GM18507 (cell line): Measurements from ENCODE around the gene PRRG3.
A peak's percentile ranks its signal among the peaks of the same experiment; 100 is the strongest.

Experiments
- DNase-seq: peaks from one replicate; pipeline ENCODE4 v3.0.0; 2011; ENCODE audit warnings: low read depth; ENCODE audit not compliant: insufficient read length; ENCODE audit errors: extremely low spot score
- FAIRE-seq: peaks from 2 replicates; lab custom pipeline; 2011; peaks lifted over from hg19 to GRCh38; lab: Jason Lieb, UNC

PRRG3 gene

GRCh38 chrX:151737494-151737893 is 42.2 kb downstream of the PRRG3 start:
- no peak for FAIRE-seq
- DNase-seq, result no peak

GRCh38 chrX:151738751-151739150 is 43.5 kb downstream of the PRRG3 start:
- no peak for DNase-seq
- no peak for FAIRE-seq

GRCh38 chrX:151741606-151742005 is 46.3 kb downstream of the PRRG3 start:
- DNase-seq (no peak), FAIRE-seq (no peak)

- FAIRE-seq, result no peak
- DNase-seq, result no peak
Measured at GRCh38 chrX:151742311-151742710, 47.1 kb downstream of the PRRG3 start.

- FAIRE-seq (no peak), DNase-seq (no peak)
Measured at GRCh38 chrX:151743651-151744470, 48.6 kb downstream of the PRRG3 start.

GRCh38 chrX:151745651-151746050 is 50.4 kb downstream of the PRRG3 start:
- FAIRE-seq (no peak), DNase-seq (no peak)

GRCh38 chrX:151746502-151746901 is 51.2 kb downstream of the PRRG3 start:
- no peak for FAIRE-seq
- no peak for DNase-seq

GRCh38 chrX:151750511-151750910 is 55.3 kb downstream of the PRRG3 start:
- no peak for FAIRE-seq

GRCh38 chrX:151752847-151753246 is 57.6 kb downstream of the PRRG3 start:
- FAIRE-seq, result no peak
- no peak for DNase-seq

More at GRCh38 chrX:151750511-151750910, 55.3 kb downstream of the PRRG3 start:
- DNase-seq, result no peak

GRCh38 chrX:151753313-151754046 is 58.2 kb downstream of the PRRG3 start:
- FAIRE-seq, result peak; percentile 31
- peak; percentile 8 for DNase-seq

- no peak for DNase-seq
- no peak for FAIRE-seq
Measured at GRCh38 chrX:151754047-151754429, 58.8 kb downstream of the PRRG3 start.

GRCh38 chrX:151754641-151755215 is 59.5 kb downstream of the PRRG3 start:
- no peak for FAIRE-seq
- DNase-seq, result no peak
